ENCODE data around the gene MCF2L2. TPM values are rescaled to one million over a fixed set of nuclear protein-coding genes. Genes with fewer than 3 reads are reported as not detected.

The MCF2L2 gene
- total RNA-seq, 1 donor: under 0.01 TPM

GRCh38 chr3:183279371-183279770 lies 149.0 kb downstream of the MCF2L2 start:
- H3K4me2 ChIP-seq (ENCODE audit: insufficient read depth, low read length): no peak overlapping the region
- no peaks in the 10 kb centered on the region for H3K27me3 ChIP-seq (ENCODE audit: insufficient read depth, low read length)
- H3K4me1 ChIP-seq (ENCODE audit: insufficient read depth, low read length): peaks cover 11% of the 10 kb centered on the region
- no peak overlapping the region for H3K4me3 ChIP-seq (ENCODE audit: insufficient read depth, low read length)
- no peak overlapping the region for H2AFZ ChIP-seq (ENCODE audit: low read length)
- H3K79me2 ChIP-seq (ENCODE audit: insufficient read depth, low read length): no peaks in the 10 kb centered on the region
- no peaks in the 10 kb centered on the region for H4K20me1 ChIP-seq (ENCODE audit: insufficient read depth, low read length)
- TF ChIP-seq CTCF (IDR thresholded peaks at IDR 0.05; ENCODE audit: extremely low read depth, low read depth, low read length): no peak
- no peak for DNase-seq (ENCODE audit: insufficient read length, low spot score, missing footprints)
- no peaks in the 10 kb centered on the region for H3K9me3 ChIP-seq (ENCODE audit: low read depth, low read length)
- H3K27ac ChIP-seq (ENCODE audit: low read depth, low read length): no peak overlapping the region
- no peaks in the 10 kb centered on the region for H3K36me3 ChIP-seq (ENCODE audit: insufficient read depth, low read length)

DNA sequence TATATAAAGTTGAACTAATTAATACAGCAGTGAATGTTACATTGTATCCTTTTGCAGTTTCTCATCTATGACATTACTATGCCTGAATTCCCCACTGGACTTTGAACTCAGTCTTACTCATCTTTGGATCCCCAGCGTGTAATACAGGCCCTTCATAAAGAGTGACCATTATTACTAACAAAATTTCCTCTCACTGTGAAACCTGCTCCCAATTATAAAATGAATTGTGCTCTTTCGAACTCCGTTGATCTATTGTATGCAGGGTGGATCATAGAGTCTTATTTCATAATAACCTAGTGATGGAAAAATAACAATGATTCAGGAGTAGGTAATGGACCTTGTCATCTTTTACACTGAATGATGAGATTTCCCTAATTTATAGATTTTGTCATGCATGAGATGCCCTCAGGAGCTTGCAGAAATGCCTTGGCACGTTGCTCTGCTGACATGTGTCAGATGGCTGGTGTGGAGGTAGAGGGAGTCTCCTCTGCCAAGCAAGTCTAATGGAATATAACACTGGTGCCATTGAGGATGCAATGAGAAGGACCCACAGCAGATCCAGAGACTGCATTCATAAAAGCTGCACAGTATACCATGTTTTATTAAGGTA lies 149.8 kb downstream of the MCF2L2 start:
- peak; percentile 62 for DNase-seq (ENCODE audit: insufficient read length, low spot score, missing footprints)
- H3K27ac ChIP-seq (ENCODE audit: low read depth, low read length): no peak overlapping the region
- no peak for TF ChIP-seq CTCF (IDR thresholded peaks at IDR 0.05; ENCODE audit: extremely low read depth, low read depth, low read length)
- H3K27me3 ChIP-seq (ENCODE audit: insufficient read depth, low read length): no peaks in the 10 kb centered on the region
- H3K4me2 ChIP-seq (ENCODE audit: insufficient read depth, low read length): no peak overlapping the region
- no peaks in the 10 kb centered on the region for H4K20me1 ChIP-seq (ENCODE audit: insufficient read depth, low read length)
- no peaks in the 10 kb centered on the region for H3K79me2 ChIP-seq (ENCODE audit: insufficient read depth, low read length)
- no peaks in the 10 kb centered on the region for H3K36me3 ChIP-seq (ENCODE audit: insufficient read depth, low read length)
- H3K9me3 ChIP-seq (ENCODE audit: low read depth, low read length): no peaks in the 10 kb centered on the region
- no peak overlapping the region for H2AFZ ChIP-seq (ENCODE audit: low read length)
- no peak overlapping the region for H3K4me3 ChIP-seq (ENCODE audit: insufficient read depth, low read length)
- peaks cover 11% of the 10 kb centered on the region for H3K4me1 ChIP-seq (ENCODE audit: insufficient read depth, low read length)

DNA sequence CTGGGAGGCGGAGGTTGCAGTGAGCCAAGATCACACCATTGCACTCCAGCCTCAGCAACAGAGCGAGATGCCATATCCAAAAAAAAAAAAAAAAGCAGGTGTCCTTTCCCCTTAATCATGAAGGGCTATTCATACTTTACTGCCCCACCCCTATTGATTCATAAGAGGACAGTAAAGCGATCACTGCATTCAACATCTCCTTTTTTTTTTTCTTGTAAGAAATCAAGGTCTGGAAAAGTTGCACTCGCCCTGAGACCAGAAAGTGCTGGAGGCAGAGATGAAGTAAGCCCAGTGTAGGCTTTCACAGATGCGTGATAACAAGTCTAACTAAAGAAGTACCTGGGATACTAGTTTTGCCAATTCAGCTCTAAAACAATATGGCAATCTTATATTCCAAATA lies 151.2 kb downstream of the MCF2L2 start:
- Histone ChIP-seq H3K36me3 (ENCODE audit: insufficient read depth, low read length) (no peaks in the 10 kb centered on the region), H3K79me2 (ENCODE audit: insufficient read depth, low read length) (no peaks in the 10 kb centered on the region), H3K27me3 (ENCODE audit: insufficient read depth, low read length) (no peaks in the 10 kb centered on the region), H4K20me1 (ENCODE audit: insufficient read depth, low read length) (no peaks in the 10 kb centered on the region), H3K27ac (ENCODE audit: low read depth, low read length) (no peak overlapping the region), H3K4me1 (ENCODE audit: insufficient read depth, low read length) (peaks cover 11% of the 10 kb centered on the region), H3K4me2 (ENCODE audit: insufficient read depth, low read length) (no peak overlapping the region), H3K9me3 (ENCODE audit: low read depth, low read length) (no peaks in the 10 kb centered on the region), H2AFZ (ENCODE audit: low read length) (no peak overlapping the region), H3K4me3 (ENCODE audit: insufficient read depth, low read length) (no peak overlapping the region)
- no peak for TF ChIP-seq CTCF (IDR thresholded peaks at IDR 0.05; ENCODE audit: extremely low read depth, low read depth, low read length)
- DNase-seq (ENCODE audit: insufficient read length, low spot score, missing footprints): no peak

GRCh38 chr3:183275937-183276336 lies 152.5 kb downstream of the MCF2L2 start:
- Histone ChIP-seq H3K79me2 (ENCODE audit: insufficient read depth, low read length) (no peaks in the 10 kb centered on the region), H3K9me3 (ENCODE audit: low read depth, low read length) (no peaks in the 10 kb centered on the region), H3K27ac (ENCODE audit: low read depth, low read length) (no peak overlapping the region), H3K4me3 (ENCODE audit: insufficient read depth, low read length) (no peak overlapping the region), H2AFZ (ENCODE audit: low read length) (no peak overlapping the region), H3K4me1 (ENCODE audit: insufficient read depth, low read length) (peaks cover 11% of the 10 kb centered on the region), H3K4me2 (ENCODE audit: insufficient read depth, low read length) (no peak overlapping the region), H3K36me3 (ENCODE audit: insufficient read depth, low read length) (no peaks in the 10 kb centered on the region), H4K20me1 (ENCODE audit: insufficient read depth, low read length) (no peaks in the 10 kb centered on the region), H3K27me3 (ENCODE audit: insufficient read depth, low read length) (no peaks in the 10 kb centered on the region)
- no peak for TF ChIP-seq CTCF (IDR thresholded peaks at IDR 0.05; ENCODE audit: extremely low read depth, low read depth, low read length)
- DNase-seq (ENCODE audit: insufficient read length, low spot score, missing footprints): no peak

Measured in osteoblast (primary cell).